GM12878 (cell line): Measurements from ENCODE around the gene PAPPA. TPM values are rescaled to one million over a fixed set of nuclear protein-coding genes. Genes with fewer than 3 reads are reported as not detected.

ENCODE experiments used
- E2F4 ChIP-seq: IDR thresholded peaks from 2 replicates; pipeline ENCODE4 v1.6.1; 2012; ENCODE audit warnings: low read depth, low read length, improper control_type of control experiment
- E4F1 ChIP-seq: fragments of 450-650 bp; IDR thresholded peaks from 2 replicates; pipeline ENCODE4 v1.6.1; 2018; ENCODE audit warnings: borderline replicate concordance, mild to moderate bottlenecking; ENCODE audit not compliant: partially characterized antibody
- MEF2A ChIP-seq: IDR thresholded peaks from 2 replicates; pipeline ENCODE4 v1.6.1; 2011; ENCODE audit warnings: low read depth, mild to moderate bottlenecking, low read length, moderate library complexity; ENCODE audit not compliant: insufficient read depth
- NBN ChIP-seq: fragments of 450-650 bp; IDR thresholded peaks from 2 replicates; pipeline ENCODE4 v1.6.1; 2016
- PML ChIP-seq: IDR thresholded peaks from 2 replicates; pipeline ENCODE4 v1.6.1; 2012; ENCODE audit warnings: low read length, inconsistent platforms
- RBBP5 ChIP-seq: fragments of 200-600 bp; sonication (generic); conservative IDR thresholded peaks from 2 replicates; pipeline ENCODE4 v1.6.1; 2016
- SIX5 ChIP-seq: IDR thresholded peaks from 2 replicates; pipeline ENCODE4 v1.6.1; 2011; ENCODE audit warnings: mild to moderate bottlenecking, low read depth, low read length, moderate library complexity; ENCODE audit not compliant: severe bottlenecking
- SMAD1 ChIP-seq: fragments of 450-650 bp; IDR thresholded peaks from 2 replicates; pipeline ENCODE4 v1.6.1; 2018; ENCODE audit warnings: mild to moderate bottlenecking, low read depth; ENCODE audit not compliant: partially characterized antibody
- TAF1 ChIP-seq: IDR thresholded peaks from 2 replicates; pipeline ENCODE4 v1.6.1; 2011; ENCODE audit warnings: mild to moderate bottlenecking, low read depth, low read length, borderline replicate concordance
- ZBTB11 ChIP-seq: fragments of 450-650 bp; formaldehyde crosslinking; IDR thresholded peaks from 2 replicates; pipeline ENCODE4 v1.5.0; 2022; ENCODE audit warnings: mild to moderate bottlenecking, missing genetic modification characterization
- polyA plus RNA-seq, 11 experiments: library from polyadenylated mRNA; depleted of rRNA in 4 of 11; unstranded in 6 of 11; stranded (reverse) in 5 of 11; fragments of >200 nt; fragmentation: Nextera tagmentation in 4 of 11; fragmentation: Illumina TruSeq in 1 of 11; extraction: Ambion mirVana in 4 of 11; extraction: Trizol in 1 of 11; gene quantifications; 1 replicate in 1 of 11; 2 replicates in 10 of 11; pipeline versions ENCODE4 v1.2.1 to v1.2.3, GENCODE V29; 2011 to 2016; ENCODE audit warnings: inconsistent platforms in 2 of 11, missing spikeins in 2 of 11, low read depth in 1 of 11
- total RNA-seq, 4 experiments: library from RNA; depleted of rRNA in 3 of 4; stranded (reverse); fragments of >200 nt in 3 of 4; fragmentation: Illumina TruSeq in 1 of 4; extraction: Trizol in 1 of 4; gene quantifications; 2 replicates each; pipeline versions ENCODE4 v1.2.1 to v1.2.3, GENCODE V29; 2013 to 2021

The PAPPA gene
- total and polyA plus RNA-seq, 10 of the 15 experiments (the other 5 are each of a cell fraction or from before 2014, with no cell fraction given) = under 0.01 to 0.19 (median 0.02) TPM; not detected in 4

GRCh38 chr9:116298249-116298648 lies 144.7 kb downstream of the PAPPA start (continued):
- TF ChIP-seq E4F1 (no peak), TAF1 (no peak), SIX5 (no peak), MEF2A (no peak), PML (no peak), RBBP5 (no peak), E2F4 (no peak), SMAD1 (no peak), NBN (no peak), ZBTB11 (CRISPR knock-in tag) (no peak)
